Ovary (tissue), 9 donors: ENCODE results near the gene PLCB1. TPM values are rescaled to one million over a fixed set of nuclear protein-coding genes. Genes with fewer than 3 reads are reported as not detected.

ENCODE experiments used
- DNase-seq, 5 donors: peaks; one replicate each; pipeline ENCODE4 v3.0.0-alpha.2; 2019 to 2020
- H3K27ac ChIP-seq, 2 donors: fragments of 200-600 bp; one replicate each; pipeline versions ENCODE4 v1.5.1 to v1.8.0; 2019 to 2022
- H3K27me3 ChIP-seq: fragments of 200-600 bp; one replicate; pipeline ENCODE4 v1.8.0; 2022
- H3K36me3 ChIP-seq: fragments of 200-600 bp; sonication (generic); one replicate; pipeline ENCODE4 v1.5.1; 2019
- H3K4me1 ChIP-seq: one replicate; pipeline ENCODE4 v1.8.1; 2013; ENCODE audit warnings: mild to moderate bottlenecking, moderate library complexity; ENCODE audit not compliant: insufficient read depth
- H3K4me3 ChIP-seq: fragments of 200-600 bp; sonication (generic); one replicate; pipeline ENCODE4 v1.5.1; 2017
- H3K9me3 ChIP-seq, 2 donors: fragments of 200-600 bp in 1 of 2; sonication (generic) in 1 of 2; one replicate each; pipeline versions ENCODE4 v1.5.1 to v1.8.1; 2013 to 2019; ENCODE audit warnings: mild to moderate bottlenecking in 1 of 2, moderate library complexity in 1 of 2
- EP300 ChIP-seq: sonication (generic); formaldehyde crosslinking; IDR thresholded peaks from one replicate; pipeline ENCODE4 v1.6.1; 2017; ENCODE audit warnings: antibody characterized with exemption
- POLR2A ChIP-seq: fragments of 450-650 bp; IDR thresholded peaks from one replicate; pipeline ENCODE4 v1.6.1; 2017; ENCODE audit warnings: antibody characterized with exemption, mild to moderate bottlenecking, moderate library complexity
- WGBS, 3 donors: extraction: QIAGEN DNeasy Blood & Tissue Kit in 1 of 3; methylation state at CpG; one replicate each; pipeline versions ENCODE4 v1.1.5 to v1.1.7; 2013 to 2017; 5-methylcytosine and 5-hydroxymethylcytosine counted together
- intact Hi-C, 4 donors: fragments of 100-400 bp; cut with DNase I; formaldehyde crosslinking; loops; one replicate each; pipeline versions ENCODE4 v1.11.0 to v1.15.1; 2022 to 2023
- polyA plus RNA-seq, 2 donors: library from polyadenylated mRNA; stranded (reverse); fragments of 200-250 nt in 1 of 2; fragments of 350-450 nt in 1 of 2; fragmentation: Illumina TruSeq in 1 of 2; extraction: RNeasy Lipid Tissue Mini Kit (QIAGEN cat#74804) in 1 of 2; gene quantifications; one replicate each; pipeline ENCODE4 v1.2.3, GENCODE V29; 2013 to 2014
- total RNA-seq, 7 donors: library from RNA; depleted of rRNA in 2 of 7; stranded (reverse); fragments of >200 nt in 2 of 7; fragmentation: NEBNext Ultra II Directional in 3 of 7; extraction: Animal tissue kit (Norgen Biotek cat#: 25700) in 3 of 7; gene quantifications; one replicate each; pipeline versions ENCODE4 v1.1.0 to v1.2.4, GENCODE V29; 2016 to 2023
- TF ChIP-seq, protein P1 (sequence below), 3 donors: fragments of 450-650 bp in 2 of 3; fragments of 200-600 bp in 1 of 3; IDR thresholded peaks; one replicate each; pipeline versions ENCODE4 v1.5.1 to v1.8.0; 2016 to 2022; ENCODE audit warnings: antibody characterized with exemption in 3 of 3, mild to moderate bottlenecking in 1 of 3
- donor health status: DM: no; HTN: no; CAD: no; lungs with moderate emphysema.
- donor health status: DM: no; HTN: no; CAD: no.
- donor health status: Bipolar disorder and iron deficiency.
- donor health status: DM: yes; HTN: yes; CAD: no.
- donor health status: DM: no; HTN: no; CAD: no.
- donor health status: DM: yes; HTN: yes; CAD: no.

Gene PLCB1
- total and polyA plus RNA-seq, 9 donors = 2.9 to 29.5 (median 9.0) TPM

DNA sequence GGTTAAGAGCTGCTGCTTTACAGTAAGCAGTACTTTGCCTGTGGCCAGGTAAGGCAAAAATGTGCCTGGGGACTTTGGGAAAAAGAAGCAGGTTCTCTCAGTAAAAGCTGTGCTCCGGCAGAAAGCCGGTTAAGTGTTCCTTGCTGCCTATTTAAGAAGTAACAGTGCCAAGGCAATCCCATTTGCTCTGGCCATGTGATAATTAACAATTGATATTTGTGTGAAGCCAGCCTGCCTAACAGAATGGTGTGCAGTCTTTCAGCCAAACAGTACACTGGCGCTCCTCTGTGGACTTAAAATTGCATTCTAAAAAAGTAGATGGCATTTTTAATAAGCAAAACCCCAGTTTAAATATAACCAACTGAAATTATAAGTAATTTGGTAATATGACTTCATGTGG is 430.3 kb downstream of the PLCB1 start:
- DNase-seq = no peak
- WGBS, 3 donors = 94 to 97% (median 97%) methylated on average over 3 of the region's 3 CpGs

DNA sequence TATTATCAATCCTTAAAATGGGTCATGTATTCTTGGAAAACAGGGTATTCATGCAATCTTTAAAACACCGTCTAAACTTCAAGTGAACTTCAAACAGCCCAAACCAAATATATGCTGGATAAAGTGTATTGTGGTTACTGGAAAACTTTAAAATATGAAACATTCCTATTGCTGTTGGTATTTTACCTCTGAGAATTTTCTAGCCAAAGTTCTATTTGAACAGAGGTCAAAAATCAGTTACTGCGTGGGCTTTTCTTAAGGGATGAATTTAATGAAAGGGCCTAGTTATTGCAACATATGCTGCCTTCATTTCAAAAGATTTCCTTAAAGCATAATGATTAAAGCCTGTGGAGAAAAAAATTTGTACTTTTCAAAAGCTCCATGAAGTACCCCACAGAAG is 436.0 kb downstream of the PLCB1 start:
- Histone ChIP-seq H3K36me3 (no peaks in the 10 kb centered on the region), H3K4me3 (no peak overlapping the region), H3K27ac (no peak overlapping the region), H3K4me1 (no peaks in the 10 kb centered on the region), H3K27me3 (no peaks in the 10 kb centered on the region), H3K9me3 (no peaks in the 10 kb centered on the region)
- no peak for DNase-seq
- WGBS, 3 donors = 35 to 63% (median 60%) methylated on average over 2 of the region's 2 CpGs
- TF ChIP-seq, protein P1, sequence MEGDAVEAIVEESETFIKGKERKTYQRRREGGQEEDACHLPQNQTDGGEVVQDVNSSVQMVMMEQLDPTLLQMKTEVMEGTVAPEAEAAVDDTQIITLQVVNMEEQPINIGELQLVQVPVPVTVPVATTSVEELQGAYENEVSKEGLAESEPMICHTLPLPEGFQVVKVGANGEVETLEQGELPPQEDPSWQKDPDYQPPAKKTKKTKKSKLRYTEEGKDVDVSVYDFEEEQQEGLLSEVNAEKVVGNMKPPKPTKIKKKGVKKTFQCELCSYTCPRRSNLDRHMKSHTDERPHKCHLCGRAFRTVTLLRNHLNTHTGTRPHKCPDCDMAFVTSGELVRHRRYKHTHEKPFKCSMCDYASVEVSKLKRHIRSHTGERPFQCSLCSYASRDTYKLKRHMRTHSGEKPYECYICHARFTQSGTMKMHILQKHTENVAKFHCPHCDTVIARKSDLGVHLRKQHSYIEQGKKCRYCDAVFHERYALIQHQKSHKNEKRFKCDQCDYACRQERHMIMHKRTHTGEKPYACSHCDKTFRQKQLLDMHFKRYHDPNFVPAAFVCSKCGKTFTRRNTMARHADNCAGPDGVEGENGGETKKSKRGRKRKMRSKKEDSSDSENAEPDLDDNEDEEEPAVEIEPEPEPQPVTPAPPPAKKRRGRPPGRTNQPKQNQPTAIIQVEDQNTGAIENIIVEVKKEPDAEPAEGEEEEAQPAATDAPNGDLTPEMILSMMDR (IDR thresholded peaks at IDR 0.05) = no peak
- TF ChIP-seq EP300 = no peak
- TF ChIP-seq POLR2A = no peak
- intact Hi-C loops = no loop called here

More for the DNA sequence above, 430.3 kb downstream of the PLCB1 start:
- intact Hi-C loops = no loop called here
- Histone ChIP-seq H3K27ac (no peak overlapping the region), H3K4me1 (no peaks in the 10 kb centered on the region), H3K27me3 (no peaks in the 10 kb centered on the region), H3K9me3 (no peaks in the 10 kb centered on the region), H3K4me3 (no peak overlapping the region), H3K36me3 (no peaks in the 10 kb centered on the region)
- TF ChIP-seq, protein P1 (IDR thresholded peaks at IDR 0.05) = no peak
- TF ChIP-seq POLR2A (no peak), EP300 (no peak)

DNA sequence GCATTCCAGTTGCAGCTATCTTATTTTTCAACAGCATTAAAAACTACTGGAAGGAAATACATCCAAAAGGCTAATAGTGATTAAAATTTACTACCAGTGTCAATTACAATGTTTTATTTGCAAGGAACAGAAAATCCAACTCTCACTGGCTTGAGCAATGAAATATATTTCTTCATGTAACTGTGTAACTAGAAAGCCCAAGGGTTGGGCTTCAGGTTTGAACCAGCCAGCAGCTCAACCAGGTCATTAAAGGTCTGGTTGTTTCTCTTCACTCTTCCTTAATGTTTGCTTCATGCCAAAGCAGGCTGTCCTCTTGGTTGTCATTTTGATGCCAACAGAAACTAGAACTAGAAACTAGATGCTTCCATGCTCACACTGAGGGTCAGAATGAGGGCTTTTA is 437.7 kb downstream of the PLCB1 start:
- no peaks in the 10 kb centered on the region for H3K27me3 ChIP-seq
- DNase-seq = no peak
- no peak overlapping the region for H3K4me3 ChIP-seq
- intact Hi-C loops = no loop called here
- H3K4me1 ChIP-seq = no peaks in the 10 kb centered on the region
- TF ChIP-seq POLR2A = no peak
- no peaks in the 10 kb centered on the region for H3K36me3 ChIP-seq
- no peaks in the 10 kb centered on the region for H3K9me3 ChIP-seq
- no peak overlapping the region for H3K27ac ChIP-seq

DNA sequence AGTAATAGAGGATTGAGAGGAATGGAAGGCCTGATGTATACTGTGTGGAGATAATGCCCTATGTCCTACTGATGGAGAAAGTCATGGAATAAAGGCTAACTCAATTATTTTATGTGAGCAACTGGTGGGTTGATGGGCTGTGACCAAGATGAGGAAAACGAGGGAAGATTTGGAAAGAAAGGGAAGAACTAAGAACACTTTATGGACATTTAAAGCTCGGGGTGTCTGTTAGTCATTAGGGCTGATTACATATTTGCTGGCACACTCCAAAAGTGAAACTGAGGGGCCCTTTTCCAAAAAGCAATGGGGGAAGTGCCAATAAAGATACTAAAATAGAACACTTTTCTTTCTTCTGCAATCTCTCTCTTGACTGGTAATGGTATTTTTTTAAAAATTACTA is 439.5 kb downstream of the PLCB1 start:
- Histone ChIP-seq H3K27ac (no peak overlapping the region), H3K9me3 (no peaks in the 10 kb centered on the region), H3K36me3 (no peaks in the 10 kb centered on the region), H3K4me3 (no peak overlapping the region), H3K27me3 (no peaks in the 10 kb centered on the region), H3K4me1 (no peaks in the 10 kb centered on the region)
- no peak for DNase-seq
- WGBS, 3 donors = 30 to 39% (median 34%) methylated on average over 2 of the region's 2 CpGs
- intact Hi-C loops = no loop called here
- TF ChIP-seq EP300 (no peak), POLR2A (no peak)
- TF ChIP-seq, protein P1 (IDR thresholded peaks at IDR 0.05) = no peak

DNA sequence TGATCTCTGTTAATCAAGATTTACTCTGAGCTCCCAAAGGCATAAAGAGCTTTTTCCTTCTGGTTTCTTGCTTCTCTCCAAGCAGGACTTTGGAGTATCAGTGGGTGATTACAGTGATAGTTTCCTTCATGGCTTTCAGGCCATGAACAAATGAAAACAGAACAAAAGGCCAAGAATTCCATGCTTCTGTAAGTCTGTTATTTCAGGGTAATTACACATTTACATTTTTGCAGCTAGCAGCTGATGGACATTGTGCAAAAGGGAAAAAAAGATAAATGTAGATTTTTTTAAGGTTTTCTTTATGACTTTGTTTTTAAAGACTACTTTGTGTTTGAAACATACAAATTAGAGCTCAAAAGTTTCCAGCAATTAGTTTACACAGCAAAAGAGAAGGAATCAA is 441.6 kb downstream of the PLCB1 start:
- Histone ChIP-seq H3K4me3 (no peak overlapping the region), H3K27ac (no peak overlapping the region), H3K27me3 (no peaks in the 10 kb centered on the region), H3K4me1 (no peaks in the 10 kb centered on the region), H3K9me3 (no peaks in the 10 kb centered on the region), H3K36me3 (no peaks in the 10 kb centered on the region)
- intact Hi-C loops = no loop called here
- no peak for DNase-seq
- TF ChIP-seq, protein P1 (IDR thresholded peaks at IDR 0.05) = no peak
- TF ChIP-seq EP300 = no peak
- TF ChIP-seq POLR2A = no peak
